ENCODE results near the gene UNC13A.

Gene UNC13A

GRCh38 chr19:17620696-17621095 lies 67.5 kb downstream of the UNC13A start:
- H3K9me3 ChIP-seq (ENCODE audit: insufficient read depth, low read depth, low read length): no peaks in the 10 kb centered on the region
- H3K9ac ChIP-seq (ENCODE audit: low read depth, low read length, poor library complexity, severe bottlenecking): no peak overlapping the region
- H3K79me2 ChIP-seq (ENCODE audit: insufficient read depth, low read length): no peaks in the 10 kb centered on the region

GRCh38 chr19:17618936-17619335 lies 69.2 kb downstream of the UNC13A start:
- TF ChIP-seq EZH2phosphoT487 (IDR thresholded peaks at IDR 0.05; ENCODE audit: borderline replicate concordance) (no peak), CTCF (conservative IDR thresholded peaks at IDR 0.05; ENCODE audit: low read length) (no peak)

More at GRCh38 chr19:17620696-17621095, 67.5 kb downstream of the UNC13A start:
- Histone ChIP-seq H3F3A (ENCODE audit: low read depth) (no peaks in the 10 kb centered on the region), H3K4me3 (ENCODE audit: low read length, poor library complexity, severe bottlenecking) (no peak overlapping the region), H3K27me3 (ENCODE audit: insufficient read depth, low read length, poor library complexity, severe bottlenecking) (no peaks in the 10 kb centered on the region), H3K4me2 (ENCODE audit: low read depth, low read length, poor library complexity, severe bottlenecking) (no peak overlapping the region), H3K9me2 (replicated peaks; ENCODE audit: low read depth, low read length) (no peaks in the 10 kb centered on the region), H2AFZ (ENCODE audit: low read length) (no peak overlapping the region), H3K36me3 (ENCODE audit: insufficient read depth, low read length) (no peaks in the 10 kb centered on the region), H4K20me1 (ENCODE audit: insufficient read depth, low read length, poor library complexity, severe bottlenecking) (no peaks in the 10 kb centered on the region), H3K4me1 (ENCODE audit: insufficient read depth, low read length, poor library complexity, severe bottlenecking) (peaks cover 4% of the 10 kb centered on the region)
- no peak for TF ChIP-seq EZH2phosphoT487 (IDR thresholded peaks at IDR 0.05; ENCODE audit: borderline replicate concordance)
- no peak for TF ChIP-seq CTCF (conservative IDR thresholded peaks at IDR 0.05; ENCODE audit: low read length)

GRCh38 chr19:17618281-17618903 lies 69.8 kb downstream of the UNC13A start:
- TF ChIP-seq EZH2phosphoT487 (IDR thresholded peaks at IDR 0.05; ENCODE audit: borderline replicate concordance) (no peak), CTCF (conservative IDR thresholded peaks at IDR 0.05; ENCODE audit: low read length) (no peak)
- Histone ChIP-seq H4K20me1 (ENCODE audit: insufficient read depth, low read length, poor library complexity, severe bottlenecking) (no peaks in the 10 kb centered on the region), H3K79me2 (ENCODE audit: insufficient read depth, low read length) (no peaks in the 10 kb centered on the region), H3K9ac (ENCODE audit: low read depth, low read length, poor library complexity, severe bottlenecking) (no peak overlapping the region), H3F3A (ENCODE audit: low read depth) (no peaks in the 10 kb centered on the region), H3K27me3 (ENCODE audit: insufficient read depth, low read length, poor library complexity, severe bottlenecking) (no peaks in the 10 kb centered on the region), H3K4me1 (ENCODE audit: insufficient read depth, low read length, poor library complexity, severe bottlenecking) (peaks cover 4% of the 10 kb centered on the region), H3K36me3 (ENCODE audit: insufficient read depth, low read length) (no peaks in the 10 kb centered on the region), H3K9me2 (replicated peaks; ENCODE audit: low read depth, low read length) (no peaks in the 10 kb centered on the region), H3K4me3 (ENCODE audit: low read length, poor library complexity, severe bottlenecking) (no peak overlapping the region), H3K9me3 (ENCODE audit: insufficient read depth, low read depth, low read length) (no peaks in the 10 kb centered on the region), H3K4me2 (ENCODE audit: low read depth, low read length, poor library complexity, severe bottlenecking) (no peak overlapping the region), H2AFZ (ENCODE audit: low read length) (no peak overlapping the region)

More at GRCh38 chr19:17618936-17619335, 69.2 kb downstream of the UNC13A start:
- Histone ChIP-seq H3K36me3 (ENCODE audit: insufficient read depth, low read length) (no peaks in the 10 kb centered on the region), H3F3A (ENCODE audit: low read depth) (no peaks in the 10 kb centered on the region), H2AFZ (ENCODE audit: low read length) (no peak overlapping the region), H3K4me3 (ENCODE audit: low read length, poor library complexity, severe bottlenecking) (no peak overlapping the region), H3K9ac (ENCODE audit: low read depth, low read length, poor library complexity, severe bottlenecking) (no peak overlapping the region), H3K9me3 (ENCODE audit: insufficient read depth, low read depth, low read length) (no peaks in the 10 kb centered on the region), H3K27me3 (ENCODE audit: insufficient read depth, low read length, poor library complexity, severe bottlenecking) (no peaks in the 10 kb centered on the region), H4K20me1 (ENCODE audit: insufficient read depth, low read length, poor library complexity, severe bottlenecking) (no peaks in the 10 kb centered on the region), H3K9me2 (replicated peaks; ENCODE audit: low read depth, low read length) (no peaks in the 10 kb centered on the region), H3K4me1 (ENCODE audit: insufficient read depth, low read length, poor library complexity, severe bottlenecking) (peaks cover 4% of the 10 kb centered on the region), H3K79me2 (ENCODE audit: insufficient read depth, low read length) (no peaks in the 10 kb centered on the region), H3K4me2 (ENCODE audit: low read depth, low read length, poor library complexity, severe bottlenecking) (no peak overlapping the region)
